ENCODE measurements around the gene GOLGA2. TPM values are rescaled to one million over a fixed set of nuclear protein-coding genes. Genes with fewer than 3 reads are reported as not detected.

The GOLGA2 gene
- total RNA-seq, 1 donor from 2014 or later = 87.0 TPM

DNA sequence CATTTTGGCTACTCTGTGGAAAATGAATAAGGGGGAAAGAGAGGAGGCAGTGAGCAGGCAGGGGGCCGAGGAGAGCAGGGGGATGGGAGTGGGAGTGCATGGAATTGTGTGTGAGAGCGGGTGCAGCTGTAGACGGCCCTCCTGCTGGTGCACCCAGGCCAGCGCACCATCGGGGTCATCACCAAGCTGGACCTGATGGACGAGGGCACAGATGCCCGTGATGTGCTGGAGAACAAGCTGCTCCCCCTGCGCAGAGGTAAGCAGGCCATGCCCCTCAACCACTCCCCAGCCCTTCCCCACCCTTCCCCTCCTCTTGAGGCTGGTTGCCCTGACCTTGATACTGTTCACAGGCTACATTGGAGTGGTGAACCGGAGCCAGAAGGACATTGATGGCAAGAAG is 56.0 kb downstream of the GOLGA2 start:
- H3K4me1 Mint-ChIP-seq (ENCODE audit: low read depth) = peaks cover 6% of the 10 kb centered on the region
- no peak overlapping the region for H3K4me3 Mint-ChIP-seq (ENCODE audit: low read depth)
- DNase-seq (ENCODE audit: low spot score, unreplicated experiment) = no peak
- no peaks in the 10 kb centered on the region for H3K36me3 Mint-ChIP-seq (ENCODE audit: insufficient read depth)
- H3K9me3 Mint-ChIP-seq (ENCODE audit: low read depth) = no peaks in the 10 kb centered on the region
- H3K27ac Mint-ChIP-seq = no peak overlapping the region
- H3K27me3 Mint-ChIP-seq = peaks cover 3% of the 10 kb centered on the region
- TF ChIP-seq, protein P1, sequence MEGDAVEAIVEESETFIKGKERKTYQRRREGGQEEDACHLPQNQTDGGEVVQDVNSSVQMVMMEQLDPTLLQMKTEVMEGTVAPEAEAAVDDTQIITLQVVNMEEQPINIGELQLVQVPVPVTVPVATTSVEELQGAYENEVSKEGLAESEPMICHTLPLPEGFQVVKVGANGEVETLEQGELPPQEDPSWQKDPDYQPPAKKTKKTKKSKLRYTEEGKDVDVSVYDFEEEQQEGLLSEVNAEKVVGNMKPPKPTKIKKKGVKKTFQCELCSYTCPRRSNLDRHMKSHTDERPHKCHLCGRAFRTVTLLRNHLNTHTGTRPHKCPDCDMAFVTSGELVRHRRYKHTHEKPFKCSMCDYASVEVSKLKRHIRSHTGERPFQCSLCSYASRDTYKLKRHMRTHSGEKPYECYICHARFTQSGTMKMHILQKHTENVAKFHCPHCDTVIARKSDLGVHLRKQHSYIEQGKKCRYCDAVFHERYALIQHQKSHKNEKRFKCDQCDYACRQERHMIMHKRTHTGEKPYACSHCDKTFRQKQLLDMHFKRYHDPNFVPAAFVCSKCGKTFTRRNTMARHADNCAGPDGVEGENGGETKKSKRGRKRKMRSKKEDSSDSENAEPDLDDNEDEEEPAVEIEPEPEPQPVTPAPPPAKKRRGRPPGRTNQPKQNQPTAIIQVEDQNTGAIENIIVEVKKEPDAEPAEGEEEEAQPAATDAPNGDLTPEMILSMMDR (IDR thresholded peaks at IDR 0.05; ENCODE audit: unreplicated experiment) = no peak

DNA sequence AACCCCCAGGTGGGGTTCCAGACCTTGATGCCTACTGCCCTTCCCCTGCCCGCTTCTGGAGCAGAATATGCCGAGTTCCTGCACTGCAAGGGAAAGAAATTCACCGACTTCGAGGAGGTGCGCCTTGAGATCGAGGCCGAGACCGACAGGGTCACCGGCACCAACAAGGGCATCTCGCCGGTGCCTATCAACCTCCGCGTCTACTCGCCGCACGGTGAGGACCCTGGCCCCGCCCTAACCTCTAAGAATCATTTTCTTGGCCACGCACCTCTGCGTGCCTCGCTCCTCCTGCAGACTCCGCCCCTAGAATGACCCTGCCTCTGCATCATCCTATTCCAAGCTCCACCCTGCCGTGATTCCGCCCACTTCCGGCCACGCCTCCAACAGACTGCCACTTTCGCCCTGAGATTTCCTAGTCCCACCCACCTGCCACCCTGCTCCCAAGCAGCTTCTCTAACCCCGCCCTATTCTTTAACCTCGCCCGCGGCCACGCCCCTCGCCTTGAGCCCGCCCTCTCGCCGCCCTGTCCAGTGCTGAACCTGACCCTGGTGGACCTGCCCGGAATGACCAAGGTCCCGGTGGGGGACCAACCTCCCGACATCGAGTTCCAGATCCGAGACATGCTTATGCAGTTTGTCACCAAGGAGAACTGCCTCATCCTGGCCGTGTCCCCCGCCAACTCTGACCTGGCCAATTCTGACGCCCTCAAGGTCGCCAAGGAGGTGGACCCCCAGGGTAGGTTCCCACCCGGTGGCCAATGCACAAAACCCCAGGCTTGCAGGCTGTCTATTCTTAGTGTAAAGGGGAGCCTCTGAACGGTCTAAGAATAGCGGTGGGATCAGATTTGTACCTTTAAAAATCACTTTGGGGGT is 57.1 kb downstream of the GOLGA2 start:
- peak overlapping the region; percentile 68 for H3K4me3 Mint-ChIP-seq (ENCODE audit: low read depth)
- H3K4me1 Mint-ChIP-seq (ENCODE audit: low read depth) = peaks cover 6% of the 10 kb centered on the region
- peak; percentile 87 for DNase-seq (ENCODE audit: low spot score, unreplicated experiment)
- TF ChIP-seq, protein P1 (IDR thresholded peaks at IDR 0.05; ENCODE audit: unreplicated experiment) = peak; percentile 22
- H3K36me3 Mint-ChIP-seq (ENCODE audit: insufficient read depth) = no peaks in the 10 kb centered on the region
- peaks cover 3% of the 10 kb centered on the region for H3K27me3 Mint-ChIP-seq
- H3K27ac Mint-ChIP-seq = peak overlapping the region; percentile 44
- H3K9me3 Mint-ChIP-seq (ENCODE audit: low read depth) = no peaks in the 10 kb centered on the region

DNA sequence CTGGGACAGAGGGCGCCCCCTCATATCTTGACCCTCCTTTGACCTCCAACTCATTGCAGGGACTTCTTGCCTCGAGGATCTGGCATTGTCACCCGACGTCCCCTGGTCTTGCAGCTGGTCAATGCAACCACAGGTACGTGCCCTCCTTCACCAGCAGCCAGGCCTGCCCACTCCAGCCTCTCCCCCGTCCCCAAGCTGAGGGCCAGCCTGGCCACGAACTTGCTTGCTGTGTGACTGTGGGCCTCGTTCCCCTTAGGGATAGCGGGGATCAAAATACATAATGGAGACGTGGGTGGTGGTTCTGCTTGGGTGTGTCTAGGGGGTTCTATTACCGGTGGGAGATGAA is 57.7 kb downstream of the GOLGA2 start:
- Mint-ChIP-seq H3K27me3 (peaks cover 3% of the 10 kb centered on the region), H3K4me3 (ENCODE audit: low read depth) (peak overlapping the region; percentile 68), H3K9me3 (ENCODE audit: low read depth) (no peaks in the 10 kb centered on the region), H3K4me1 (ENCODE audit: low read depth) (peaks cover 6% of the 10 kb centered on the region), H3K27ac (peak overlapping the region; percentile 44), H3K36me3 (ENCODE audit: insufficient read depth) (no peaks in the 10 kb centered on the region)
- TF ChIP-seq, protein P1 (IDR thresholded peaks at IDR 0.05; ENCODE audit: unreplicated experiment) = no peak
- DNase-seq (ENCODE audit: low spot score, unreplicated experiment) = no peak

DNA sequence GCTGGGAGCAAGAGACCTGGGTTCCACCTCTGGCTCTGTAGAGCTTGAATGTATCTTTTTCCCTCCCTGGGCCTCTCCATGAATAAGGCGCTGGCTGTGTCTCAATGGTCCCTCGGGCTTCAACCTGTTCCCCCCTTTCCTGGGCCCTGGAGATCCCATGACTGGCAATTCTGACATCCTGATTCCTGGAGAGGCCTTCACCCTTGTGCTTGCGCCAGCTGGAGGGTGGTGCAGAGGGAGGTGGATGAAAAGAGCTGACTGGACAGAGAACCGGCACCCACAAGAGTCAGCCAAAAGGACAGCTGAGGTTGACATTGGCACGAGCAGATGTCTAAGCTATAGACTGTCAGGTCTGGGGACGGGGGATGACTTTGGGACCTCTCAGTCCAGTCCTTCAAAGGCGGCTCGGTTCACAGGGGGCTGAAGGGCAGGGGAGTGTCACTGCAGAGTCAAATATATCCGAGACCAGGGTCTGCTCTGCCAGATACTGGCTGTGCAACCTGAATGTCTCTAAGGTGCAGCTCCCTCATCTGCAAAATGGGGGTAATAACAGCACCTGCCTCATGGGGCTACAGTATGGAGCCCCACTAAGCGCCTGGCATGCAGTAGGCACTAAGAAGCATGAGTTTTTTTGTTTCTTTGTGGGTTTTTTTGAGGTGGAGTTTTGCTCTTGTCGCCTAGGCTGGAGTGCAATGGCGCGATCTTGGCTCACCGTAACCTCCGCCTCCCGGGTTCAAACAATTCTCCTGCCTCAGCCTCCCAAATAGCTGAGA is 58.8 kb downstream of the GOLGA2 start:
- DNase-seq (ENCODE audit: low spot score, unreplicated experiment) = no peak
- no peak overlapping the region for H3K4me3 Mint-ChIP-seq (ENCODE audit: low read depth)
- H3K27me3 Mint-ChIP-seq = peaks cover 3% of the 10 kb centered on the region
- no peak overlapping the region for H3K27ac Mint-ChIP-seq
- H3K36me3 Mint-ChIP-seq (ENCODE audit: insufficient read depth) = no peaks in the 10 kb centered on the region
- peaks cover 6% of the 10 kb centered on the region for H3K4me1 Mint-ChIP-seq (ENCODE audit: low read depth)
- TF ChIP-seq, protein P1 (IDR thresholded peaks at IDR 0.05; ENCODE audit: unreplicated experiment) = no peak
- no peaks in the 10 kb centered on the region for H3K9me3 Mint-ChIP-seq (ENCODE audit: low read depth)
